HG02852 (cell line): ENCODE data around the gene AK8.
"Not testable (repeated sequence)": the region's sequence is repeated elsewhere in the genome, so short reads cannot be mapped to it uniquely, and the experiment has no call there.

ENCODE experiments used
- ATAC-seq: cut with Tn5 transposase; IDR thresholded peaks from one replicate; pipeline ENCODE4 v1.9.1; 2021; ENCODE audit warnings: mild to moderate bottlenecking, moderate library complexity; ENCODE audit not compliant: unreplicated experiment

The AK8 gene

DNA sequence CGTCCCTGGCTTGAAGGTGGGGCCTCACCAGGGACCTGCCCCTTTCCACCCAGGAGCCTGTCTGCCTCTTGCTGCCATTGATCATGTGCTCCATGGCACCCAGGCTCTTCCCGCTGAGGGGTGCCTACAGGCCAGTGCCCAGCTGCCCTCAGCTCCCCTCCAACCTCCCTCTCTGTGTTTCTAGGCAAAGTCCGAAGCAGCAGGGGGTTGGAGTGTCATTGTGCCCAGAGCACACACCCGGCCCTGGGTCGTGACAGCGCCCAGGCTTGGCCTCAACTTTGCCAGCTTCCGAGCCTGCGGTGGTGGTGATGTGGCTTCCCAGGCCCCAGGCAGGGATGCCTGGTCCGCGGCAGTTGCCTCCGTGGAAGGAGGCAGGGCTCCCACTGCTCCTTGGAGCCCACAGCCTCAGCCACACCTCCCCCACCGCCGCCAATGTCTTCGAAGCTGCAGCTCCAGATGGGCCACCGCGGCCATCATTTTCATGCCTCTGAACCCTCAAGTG is 155.5 kb downstream of the AK8 start:
- ATAC-seq = no peak

GRCh38 chr9:132721661-132722060 is 156.4 kb downstream of the AK8 start:
- no peak for ATAC-seq

GRCh38 chr9:132718381-132718928 is 159.6 kb downstream of the AK8 start:
- ATAC-seq = not testable (repeated sequence)

DNA sequence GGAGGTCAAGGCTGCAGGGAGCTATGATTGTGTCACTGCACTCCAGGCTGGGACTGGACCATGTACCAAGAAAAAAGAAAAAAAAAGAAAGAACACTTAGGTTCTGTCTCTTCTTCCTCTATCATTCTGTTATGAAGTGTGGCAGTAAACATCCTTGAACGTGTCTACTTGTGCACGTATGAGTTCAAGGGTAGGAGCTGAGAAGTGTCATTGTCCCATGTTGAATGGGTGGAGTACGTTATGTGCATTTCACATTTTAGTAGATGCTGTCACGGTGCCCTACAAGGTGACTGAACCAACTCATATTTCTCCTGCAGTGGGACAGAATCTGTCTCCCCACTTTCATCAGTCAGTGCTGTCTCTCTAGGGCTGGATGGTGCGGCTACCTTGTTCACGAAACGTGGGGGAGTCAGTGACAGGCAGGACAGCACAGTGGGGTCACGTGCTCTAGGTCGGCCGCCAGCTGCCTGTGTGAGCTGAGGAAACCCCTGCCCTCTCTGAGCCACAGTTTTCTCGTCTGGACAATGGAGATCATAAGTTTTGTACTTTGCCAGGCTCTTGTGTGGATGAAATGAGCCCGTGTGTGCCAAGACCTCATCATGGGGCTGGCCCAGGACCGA is 160.6 kb downstream of the AK8 start:
- ATAC-seq = no peak

- ATAC-seq = no peak
These were observed 162.1 kb downstream of the AK8 start for GRCh38 chr9:132716007-132716406.

DNA sequence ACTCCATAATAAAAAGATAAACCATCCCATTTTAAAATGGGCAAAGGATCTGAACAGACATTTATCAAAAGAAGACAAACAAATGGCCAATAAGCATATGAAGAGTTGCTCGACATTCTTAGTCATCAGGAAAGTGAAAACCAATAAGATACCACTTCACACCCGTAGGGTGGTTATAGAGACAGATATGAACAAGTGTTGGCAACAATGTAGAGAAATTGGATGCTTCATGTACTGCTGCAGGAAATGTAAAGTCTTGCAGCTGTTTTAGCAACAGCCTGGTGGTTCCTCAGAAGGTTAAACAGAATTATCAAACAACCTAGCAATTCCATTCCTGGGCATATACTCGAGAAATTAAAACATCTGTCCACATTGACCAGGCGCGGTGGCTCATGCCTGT is 165.3 kb downstream of the AK8 start:
- ATAC-seq = no peak

- ATAC-seq = no peak
These were observed 166.2 kb downstream of the AK8 start for GRCh38 chr9:132711846-132712245.

DNA sequence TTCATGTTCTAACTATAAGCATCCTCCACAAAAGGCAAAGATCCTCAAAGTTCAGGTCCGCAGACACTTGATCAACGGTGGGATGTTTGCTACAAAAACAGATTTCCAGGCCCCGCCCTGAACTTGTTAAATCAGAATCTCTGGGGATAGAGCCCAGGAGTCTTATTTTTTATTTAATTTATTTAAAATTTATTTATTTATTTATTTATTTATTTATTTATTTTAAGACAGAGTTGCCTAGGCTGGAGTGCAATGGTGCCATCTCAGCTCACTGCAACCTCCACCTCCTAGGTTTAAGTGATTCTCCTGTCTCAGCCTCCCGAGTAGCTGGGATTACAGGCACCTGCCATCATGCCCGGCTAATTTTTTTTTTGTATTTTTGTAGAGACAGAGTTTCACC is 166.9 kb downstream of the AK8 start:
- ATAC-seq = not testable (repeated sequence)

DNA sequence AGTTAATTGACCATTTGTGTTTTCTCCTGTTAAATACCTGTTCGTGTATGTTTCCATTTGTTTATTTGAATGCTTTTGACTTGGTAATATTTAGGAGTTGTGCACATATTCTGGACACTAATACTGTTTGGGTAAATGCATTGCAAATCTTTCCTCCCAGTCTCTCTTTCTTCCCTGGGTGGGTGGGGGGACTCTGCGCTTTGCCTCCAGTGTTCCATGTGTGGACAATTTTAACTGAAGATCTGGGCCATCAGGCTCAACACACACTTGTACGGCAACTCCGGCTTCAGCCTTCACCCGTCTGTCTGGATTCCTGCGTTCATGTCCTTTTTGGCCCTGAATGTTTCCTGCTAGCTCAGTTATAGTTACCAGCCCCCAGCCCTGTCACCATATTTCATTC is 167.8 kb downstream of the AK8 start:
- ATAC-seq = no peak

- no peak for ATAC-seq
These were observed 169.2 kb downstream of the AK8 start for GRCh38 chr9:132708769-132709430.

- no peak for ATAC-seq
These were observed 169.8 kb downstream of the AK8 start for GRCh38 chr9:132708239-132708638.

DNA sequence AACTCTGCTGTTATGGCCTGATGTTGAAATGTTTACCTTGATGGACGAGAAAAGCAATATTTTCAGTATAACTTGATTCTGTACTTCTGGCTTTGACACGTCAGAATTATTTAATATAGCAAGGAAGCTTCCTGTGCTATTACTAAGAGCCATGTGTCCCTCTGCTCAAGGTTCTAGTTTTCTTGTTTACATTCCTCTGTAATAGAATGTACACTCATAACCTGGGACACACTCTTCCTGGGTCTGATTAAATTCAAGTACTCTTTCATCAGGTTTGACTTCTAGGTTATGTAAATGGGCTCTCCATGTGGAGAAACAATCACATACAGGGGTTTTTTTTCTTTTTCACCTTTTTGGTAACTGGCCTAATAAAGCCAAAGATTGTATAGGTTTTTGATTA is 174.7 kb downstream of the AK8 start:
- ATAC-seq = no peak

GRCh38 chr9:132702254-132702653 is 175.8 kb downstream of the AK8 start:
- no peak for ATAC-seq

DNA sequence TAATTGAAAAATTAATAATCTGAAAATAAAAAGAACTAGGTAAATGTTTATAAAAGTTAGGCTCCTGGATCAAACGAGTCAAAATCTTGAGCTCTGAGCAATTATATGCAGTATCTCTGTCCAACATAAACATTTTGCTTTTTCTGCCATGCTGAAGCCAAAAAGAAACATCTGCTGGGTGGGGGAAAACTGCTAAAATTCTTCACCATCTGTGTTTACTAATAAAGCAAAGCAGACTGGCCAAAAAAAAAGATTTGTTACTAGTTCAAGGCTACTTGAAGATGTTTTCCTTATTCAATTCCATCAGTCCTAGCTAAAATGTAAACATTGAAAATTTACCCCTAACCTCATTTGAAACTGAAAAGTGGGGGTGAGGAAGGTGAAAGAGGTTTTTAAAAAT is 178.1 kb downstream of the AK8 start:
- no peak for ATAC-seq

- ATAC-seq = no peak
These were observed 179.1 kb downstream of the AK8 start for GRCh38 chr9:132698989-132699388.

DNA sequence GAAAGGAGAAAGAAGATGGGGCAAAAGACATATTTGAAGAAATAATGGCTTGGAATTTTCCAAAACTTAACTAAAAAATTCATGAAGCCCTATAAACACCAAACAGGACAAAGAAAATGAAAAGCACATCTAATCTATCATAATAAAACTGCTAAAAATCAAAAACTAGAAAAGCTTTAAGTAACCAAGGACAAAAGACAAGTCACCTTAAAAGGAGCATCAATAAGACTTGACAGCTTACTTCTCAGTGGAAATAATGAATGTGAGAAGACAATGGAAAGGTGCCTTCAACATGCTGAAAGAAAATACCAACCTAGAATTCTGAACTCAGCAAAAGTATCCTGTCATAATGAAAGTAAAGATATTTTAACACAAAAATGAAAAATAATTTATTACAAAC is 180.9 kb downstream of the AK8 start:
- ATAC-seq = no peak

GRCh38 chr9:132694144-132694543 is 183.9 kb downstream of the AK8 start:
- no peak for ATAC-seq

DNA sequence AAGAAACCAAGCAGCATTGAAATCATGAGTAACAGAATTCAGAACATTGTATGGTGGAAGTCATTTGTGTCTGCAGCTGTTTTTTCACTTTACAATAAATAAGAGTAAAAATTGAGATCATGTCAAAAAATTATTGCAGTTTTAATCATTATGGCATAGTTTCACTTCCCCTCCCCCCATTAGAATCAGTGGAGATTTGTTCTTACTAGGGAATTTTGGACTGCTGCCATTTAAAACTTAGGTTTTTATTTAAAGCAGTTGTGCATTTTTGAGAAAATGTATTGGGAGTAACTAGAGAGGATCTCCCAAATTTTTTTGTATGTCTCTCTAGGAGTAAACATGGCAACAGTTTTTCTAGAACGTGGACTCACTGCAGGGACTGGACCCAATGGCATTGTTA is 187.4 kb downstream of the AK8 start:
- no peak for ATAC-seq

- ATAC-seq = no peak
These were observed 194.2 kb downstream of the AK8 start for GRCh38 chr9:132683873-132684272.

GRCh38 chr9:132681561-132681960 is 196.5 kb downstream of the AK8 start:
- no peak for ATAC-seq

GRCh38 chr9:132679946-132680625 is 198.0 kb downstream of the AK8 start:
- ATAC-seq = no peak

DNA sequence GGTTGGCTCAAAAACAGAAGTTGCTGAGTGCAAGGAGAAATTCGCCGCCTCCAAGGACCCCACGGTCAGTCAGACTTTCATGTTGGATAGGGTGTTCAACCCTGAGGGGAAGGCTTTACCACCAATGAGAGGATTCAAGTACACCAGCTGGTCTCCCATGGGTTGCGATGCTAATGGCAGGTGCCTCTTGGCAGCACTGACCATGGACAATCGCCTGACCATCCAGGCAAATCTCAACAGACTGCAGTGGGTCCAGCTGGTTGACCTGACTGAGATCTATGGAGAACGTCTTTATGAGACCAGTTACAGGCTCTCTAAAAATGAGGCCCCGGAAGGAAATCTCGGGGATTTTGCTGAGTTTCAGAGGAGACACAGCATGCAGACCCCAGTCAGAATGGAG is 200.1 kb downstream of the AK8 start:
- no peak for ATAC-seq
